GM12878 (cell line): Measurements from ENCODE around the gene ZNF785. TPM values are rescaled to one million over a fixed set of nuclear protein-coding genes. Genes with fewer than 3 reads are reported as not detected.

Experiments
- ATF7 ChIP-seq: fragments of 450-650 bp; IDR thresholded peaks from 2 replicates; pipeline ENCODE4 v1.6.1; 2016; ENCODE audit warnings: low read depth, mild to moderate bottlenecking
- EED ChIP-seq: sonication (generic); IDR thresholded peaks from 2 replicates; pipeline ENCODE4 v1.6.1; 2016; ENCODE audit warnings: antibody characterized with exemption, low read depth
- ELK1 ChIP-seq: IDR thresholded peaks from 2 replicates; pipeline ENCODE4 v1.6.1; 2012; ENCODE audit warnings: low read depth, low read length, improper control_type of control experiment
- EZH2 ChIP-seq: IDR thresholded peaks from 2 replicates; pipeline ENCODE4 v1.6.1; 2012; ENCODE audit warnings: low read depth, mild to moderate bottlenecking, control low read depth, inconsistent platforms, low read length, borderline replicate concordance; ENCODE audit not compliant: control insufficient read depth
- MTA3 ChIP-seq: IDR thresholded peaks from 2 replicates; pipeline ENCODE4 v1.6.1; 2012; ENCODE audit warnings: low read length, inconsistent platforms, borderline replicate concordance
- NFYA ChIP-seq: IDR thresholded peaks from 2 replicates; pipeline ENCODE4 v1.6.1; 2011; ENCODE audit warnings: low read depth, mild to moderate bottlenecking, low read length, improper control_type of control experiment, borderline replicate concordance
- NRF1 ChIP-seq: conservative IDR thresholded peaks from 2 replicates; pipeline ENCODE4 v1.6.1; 2011; ENCODE audit warnings: mild to moderate bottlenecking, low read depth, low read length, improper control_type of control experiment
- POLR2AphosphoS2 ChIP-seq: IDR thresholded peaks from 2 replicates; pipeline ENCODE4 v1.6.1; 2011; ENCODE audit warnings: low read depth, mild to moderate bottlenecking, low read length, improper control_type of control experiment, moderate library complexity
- RAD21 ChIP-seq: IDR thresholded peaks from 2 replicates; pipeline ENCODE4 v1.6.1; 2011; ENCODE audit warnings: mild to moderate bottlenecking, low read depth, low read length, moderate library complexity; ENCODE audit not compliant: insufficient read depth
- RUNX3 ChIP-seq: IDR thresholded peaks from 2 replicates; pipeline ENCODE4 v1.6.1; 2012; ENCODE audit warnings: low read length, inconsistent platforms
- SMAD1 ChIP-seq: fragments of 450-650 bp; IDR thresholded peaks from 2 replicates; pipeline ENCODE4 v1.6.1; 2018; ENCODE audit warnings: mild to moderate bottlenecking, low read depth; ENCODE audit not compliant: partially characterized antibody
- SREBF2 ChIP-seq: IDR thresholded peaks from 2 replicates; pipeline ENCODE4 v1.6.1; 2012; ENCODE audit warnings: mild to moderate bottlenecking, low read length
- TAF1 ChIP-seq: IDR thresholded peaks from 2 replicates; pipeline ENCODE4 v1.6.1; 2011; ENCODE audit warnings: mild to moderate bottlenecking, low read depth, low read length, borderline replicate concordance
- TBL1XR1 ChIP-seq: IDR thresholded peaks from 2 replicates; pipeline ENCODE4 v1.6.1; 2012; ENCODE audit warnings: low read depth, low read length, improper control_type of control experiment
- ZNF207 ChIP-seq: fragments of 450-650 bp; IDR thresholded peaks from 2 replicates; pipeline ENCODE4 v1.6.1; 2014; ENCODE audit warnings: antibody characterized with exemption, mild to moderate bottlenecking, borderline replicate concordance
- polyA plus RNA-seq, 11 experiments: library from polyadenylated mRNA; depleted of rRNA in 4 of 11; unstranded in 6 of 11; stranded (reverse) in 5 of 11; fragments of >200 nt; fragmentation: Nextera tagmentation in 4 of 11; fragmentation: Illumina TruSeq in 1 of 11; extraction: Ambion mirVana in 4 of 11; extraction: Trizol in 1 of 11; gene quantifications; 1 replicate in 1 of 11; 2 replicates in 10 of 11; pipeline versions ENCODE4 v1.2.1 to v1.2.3, GENCODE V29; 2011 to 2016; ENCODE audit warnings: inconsistent platforms in 2 of 11, missing spikeins in 2 of 11, low read depth in 1 of 11
- total RNA-seq, 4 experiments: library from RNA; depleted of rRNA in 3 of 4; stranded (reverse); fragments of >200 nt in 3 of 4; fragmentation: Illumina TruSeq in 1 of 4; extraction: Trizol in 1 of 4; gene quantifications; 2 replicates each; pipeline versions ENCODE4 v1.2.1 to v1.2.3, GENCODE V29; 2013 to 2021
- TF ChIP-seq, protein P1 (sequence below): fragments of 450-650 bp; IDR thresholded peaks from 2 replicates; pipeline ENCODE4 v1.6.1; 2016; ENCODE audit warnings: mild to moderate bottlenecking
- TF ChIP-seq, protein P2 (sequence below): fragments of 450-650 bp; IDR thresholded peaks from 2 replicates; pipeline ENCODE4 v1.6.1; 2017; ENCODE audit warnings: mild to moderate bottlenecking, moderate library complexity
- TF ChIP-seq, protein P3 (sequence below): fragments of 450-650 bp; IDR thresholded peaks from 2 replicates; pipeline ENCODE4 v1.6.1; 2016; ENCODE audit warnings: mild to moderate bottlenecking, moderate library complexity, borderline replicate concordance

ZNF785 gene
- total and polyA plus RNA-seq, 10 of the 15 experiments (the other 5 are each of a cell fraction or from before 2014, with no cell fraction given) = 0.87 to 11.5 (median 7.5) TPM

GRCh38 chr16:30557957-30558788 lies 27.3 kb downstream of the ZNF785 start, which contains the start of gene ZNF764 (continued):
- TF ChIP-seq, protein P1, sequence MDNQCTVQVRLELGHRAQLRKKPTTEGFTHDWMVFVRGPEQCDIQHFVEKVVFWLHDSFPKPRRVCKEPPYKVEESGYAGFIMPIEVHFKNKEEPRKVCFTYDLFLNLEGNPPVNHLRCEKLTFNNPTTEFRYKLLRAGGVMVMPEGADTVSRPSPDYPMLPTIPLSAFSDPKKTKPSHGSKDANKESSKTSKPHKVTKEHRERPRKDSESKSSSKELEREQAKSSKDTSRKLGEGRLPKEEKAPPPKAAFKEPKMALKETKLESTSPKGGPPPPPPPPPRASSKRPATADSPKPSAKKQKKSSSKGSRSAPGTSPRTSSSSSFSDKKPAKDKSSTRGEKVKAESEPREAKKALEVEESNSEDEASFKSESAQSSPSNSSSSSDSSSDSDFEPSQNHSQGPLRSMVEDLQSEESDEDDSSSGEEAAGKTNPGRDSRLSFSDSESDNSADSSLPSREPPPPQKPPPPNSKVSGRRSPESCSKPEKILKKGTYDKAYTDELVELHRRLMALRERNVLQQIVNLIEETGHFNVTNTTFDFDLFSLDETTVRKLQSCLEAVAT = peak; percentile 59; the same call in 1 of the 2 replicates
- TF ChIP-seq, protein P2, sequence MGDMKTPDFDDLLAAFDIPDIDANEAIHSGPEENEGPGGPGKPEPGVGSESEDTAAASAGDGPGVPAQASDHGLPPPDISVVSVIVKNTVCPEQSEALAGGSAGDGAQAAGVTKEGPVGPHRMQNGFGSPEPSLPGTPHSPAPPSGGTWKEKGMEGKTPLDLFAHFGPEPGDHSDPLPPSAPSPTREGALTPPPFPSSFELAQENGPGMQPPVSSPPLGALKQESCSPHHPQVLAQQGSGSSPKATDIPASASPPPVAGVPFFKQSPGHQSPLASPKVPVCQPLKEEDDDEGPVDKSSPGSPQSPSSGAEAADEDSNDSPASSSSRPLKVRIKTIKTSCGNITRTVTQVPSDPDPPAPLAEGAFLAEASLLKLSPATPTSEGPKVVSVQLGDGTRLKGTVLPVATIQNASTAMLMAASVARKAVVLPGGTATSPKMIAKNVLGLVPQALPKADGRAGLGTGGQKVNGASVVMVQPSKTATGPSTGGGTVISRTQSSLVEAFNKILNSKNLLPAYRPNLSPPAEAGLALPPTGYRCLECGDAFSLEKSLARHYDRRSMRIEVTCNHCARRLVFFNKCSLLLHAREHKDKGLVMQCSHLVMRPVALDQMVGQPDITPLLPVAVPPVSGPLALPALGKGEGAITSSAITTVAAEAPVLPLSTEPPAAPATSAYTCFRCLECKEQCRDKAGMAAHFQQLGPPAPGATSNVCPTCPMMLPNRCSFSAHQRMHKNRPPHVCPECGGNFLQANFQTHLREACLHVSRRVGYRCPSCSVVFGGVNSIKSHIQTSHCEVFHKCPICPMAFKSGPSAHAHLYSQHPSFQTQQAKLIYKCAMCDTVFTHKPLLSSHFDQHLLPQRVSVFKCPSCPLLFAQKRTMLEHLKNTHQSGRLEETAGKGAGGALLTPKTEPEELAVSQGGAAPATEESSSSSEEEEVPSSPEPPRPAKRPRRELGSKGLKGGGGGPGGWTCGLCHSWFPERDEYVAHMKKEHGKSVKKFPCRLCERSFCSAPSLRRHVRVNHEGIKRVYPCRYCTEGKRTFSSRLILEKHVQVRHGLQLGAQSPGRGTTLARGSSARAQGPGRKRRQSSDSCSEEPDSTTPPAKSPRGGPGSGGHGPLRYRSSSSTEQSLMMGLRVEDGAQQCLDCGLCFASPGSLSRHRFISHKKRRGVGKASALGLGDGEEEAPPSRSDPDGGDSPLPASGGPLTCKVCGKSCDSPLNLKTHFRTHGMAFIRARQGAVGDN = peak; percentile 49
- TF ChIP-seq EED = no peak
- TF ChIP-seq EZH2 = no peak
- TF ChIP-seq, protein P3, sequence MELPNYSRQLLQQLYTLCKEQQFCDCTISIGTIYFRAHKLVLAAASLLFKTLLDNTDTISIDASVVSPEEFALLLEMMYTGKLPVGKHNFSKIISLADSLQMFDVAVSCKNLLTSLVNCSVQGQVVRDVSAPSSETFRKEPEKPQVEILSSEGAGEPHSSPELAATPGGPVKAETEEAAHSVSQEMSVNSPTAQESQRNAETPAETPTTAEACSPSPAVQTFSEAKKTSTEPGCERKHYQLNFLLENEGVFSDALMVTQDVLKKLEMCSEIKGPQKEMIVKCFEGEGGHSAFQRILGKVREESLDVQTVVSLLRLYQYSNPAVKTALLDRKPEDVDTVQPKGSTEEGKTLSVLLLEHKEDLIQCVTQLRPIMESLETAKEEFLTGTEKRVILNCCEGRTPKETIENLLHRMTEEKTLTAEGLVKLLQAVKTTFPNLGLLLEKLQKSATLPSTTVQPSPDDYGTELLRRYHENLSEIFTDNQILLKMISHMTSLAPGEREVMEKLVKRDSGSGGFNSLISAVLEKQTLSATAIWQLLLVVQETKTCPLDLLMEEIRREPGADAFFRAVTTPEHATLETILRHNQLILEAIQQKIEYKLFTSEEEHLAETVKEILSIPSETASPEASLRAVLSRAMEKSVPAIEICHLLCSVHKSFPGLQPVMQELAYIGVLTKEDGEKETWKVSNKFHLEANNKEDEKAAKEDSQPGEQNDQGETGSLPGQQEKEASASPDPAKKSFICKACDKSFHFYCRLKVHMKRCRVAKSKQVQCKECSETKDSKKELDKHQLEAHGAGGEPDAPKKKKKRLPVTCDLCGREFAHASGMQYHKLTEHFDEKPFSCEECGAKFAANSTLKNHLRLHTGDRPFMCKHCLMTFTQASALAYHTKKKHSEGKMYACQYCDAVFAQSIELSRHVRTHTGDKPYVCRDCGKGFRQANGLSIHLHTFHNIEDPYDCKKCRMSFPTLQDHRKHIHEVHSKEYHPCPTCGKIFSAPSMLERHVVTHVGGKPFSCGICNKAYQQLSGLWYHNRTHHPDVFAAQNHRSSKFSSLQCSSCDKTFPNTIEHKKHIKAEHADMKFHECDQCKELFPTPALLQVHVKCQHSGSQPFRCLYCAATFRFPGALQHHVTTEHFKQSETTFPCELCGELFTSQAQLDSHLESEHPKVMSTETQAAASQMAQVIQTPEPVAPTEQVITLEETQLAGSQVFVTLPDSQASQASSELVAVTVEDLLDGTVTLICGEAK = peak; percentile 42; the same call in 1 of the 2 replicates
- 0 out of 2 replicates have a peak, but pooled peaks have one; percentile 30 for TF ChIP-seq NRF1
- TF ChIP-seq RAD21 = no peak
- no peak for TF ChIP-seq SREBF2
- TF ChIP-seq TAF1 = peak; percentile 80
- TF ChIP-seq MTA3 = no peak
- TF ChIP-seq ATF7 = peak; percentile 34; the same call in 1 of the 2 replicates
- TF ChIP-seq POLR2AphosphoS2 = peak; percentile 51; the same call in 1 of the 2 replicates
- TF ChIP-seq NFYA = no peak
- 0 out of 2 replicates have a peak, but pooled peaks have one; percentile 47 for TF ChIP-seq ELK1
- peak; percentile 53; the same call in 1 of the 2 replicates for TF ChIP-seq TBL1XR1
- TF ChIP-seq ZNF207 = 0 out of 2 replicates have a peak, but pooled peaks have one; percentile 67
- TF ChIP-seq RUNX3 = 0 out of 2 replicates have a peak, but pooled peaks have one; percentile 43
- TF ChIP-seq SMAD1 = no peak
